ENCODE measurements around the gene EFCAB14.

GRCh38 chr1:46692811-46693770, 25.8 kb downstream of the EFCAB14 start:
- TF ChIP-seq CTCF (IDR thresholded peaks at IDR 0.05) = no peak
- TF ChIP-seq POLR2A (IDR thresholded peaks at IDR 0.05) = no peak
- TF ChIP-seq POLR2AphosphoS5 (IDR thresholded peaks at IDR 0.05) = no peak
